H1 (cell line): Measurements from ENCODE around the gene RAP1GAP. TPM values are rescaled to one million over a fixed set of nuclear protein-coding genes. Genes with fewer than 3 reads are reported as not detected.

Experiments used
- CTCF ChIA-PET: fragments of 300-600 bp; sonication (Branson Sonifier 250); formaldehyde crosslinking; loops from one replicate; lab custom pipeline; 2021; ENCODE audit not compliant: partially characterized antibody; lab: Charles Lee
- POLR2A ChIA-PET: fragments of 300-600 bp; sonication (Branson Sonifier 250); formaldehyde crosslinking; loops from one replicate; lab custom pipeline; 2021; ENCODE audit warnings: inconsistent platforms; ENCODE audit not compliant: partially characterized antibody; lab: Charles Lee
- DNase-seq, 2 experiments: peaks; one replicate each; pipeline versions ENCODE4 v3.0.0 to v3.0.0-alpha.2; 2010 to 2022; ENCODE audit warnings: low spot score in 2 of 2, low read depth in 1 of 2, mixed read lengths in 1 of 2
- FAIRE-seq: peaks from 2 replicates; lab custom pipeline; 2011; peaks lifted over from hg19 to GRCh38; lab: Jason Lieb, UNC
- H2AFZ ChIP-seq: 2 replicates; pipeline ENCODE4 v1.8.1; 2012; ENCODE audit warnings: low read length, inconsistent platforms
- H2AK5ac ChIP-seq: 2 replicates; pipeline ENCODE4 v1.6.1; 2013; ENCODE audit warnings: low read depth, low read length
- H2BK120ac ChIP-seq: replicated peaks from 2 replicates; pipeline ENCODE3; 2013; ENCODE audit warnings: low read depth, low read length, inconsistent platforms
- H2BK12ac ChIP-seq: 2 replicates; pipeline ENCODE4 v1.6.1; 2013; ENCODE audit warnings: low read depth, low read length
- H2BK15ac ChIP-seq: 2 replicates; pipeline ENCODE4 v1.6.1; 2013; ENCODE audit warnings: low read length
- H2BK20ac ChIP-seq: 2 replicates; pipeline ENCODE4 v1.6.1; 2013; ENCODE audit warnings: low read length
- H2BK5ac ChIP-seq: 2 replicates; pipeline ENCODE4 v1.6.1; 2013; ENCODE audit warnings: low read depth, low read length
- H3K14ac ChIP-seq: 2 replicates; pipeline ENCODE4 v1.6.1; 2013; ENCODE audit warnings: inconsistent platforms; ENCODE audit not compliant: insufficient read length
- H3K18ac ChIP-seq: 2 replicates; pipeline ENCODE4 v1.6.1; 2013; ENCODE audit warnings: low read length; ENCODE audit errors: extremely low read depth
- H3K23ac ChIP-seq: 2 replicates; pipeline ENCODE4 v1.6.1; 2013; ENCODE audit warnings: inconsistent platforms; ENCODE audit not compliant: insufficient read length
- H3K23me2 ChIP-seq: 2 replicates; pipeline ENCODE4 v1.6.1; 2013; ENCODE audit warnings: low read depth, low read length
- H3K27ac ChIP-seq: 2 replicates; pipeline ENCODE4 v1.6.1; 2011; ENCODE audit warnings: low read depth, low read length, inconsistent platforms
- H3K27me3 ChIP-seq, 4 experiments: replicated peaks in 1 of 4; 1 replicate in 1 of 4; 2 replicates in 3 of 4; pipeline versions ENCODE4 v1.6.1 to v1.8.1; 2011 to 2013; ENCODE audit warnings: low read length in 3 of 4, mild to moderate bottlenecking in 3 of 4, inconsistent platforms in 2 of 4, mixed read lengths in 2 of 4, moderate library complexity in 1 of 4; ENCODE audit not compliant: control insufficient read depth in 3 of 4, insufficient read depth in 3 of 4; ENCODE audit errors: extremely low read depth in 1 of 4
- H3K36me3 ChIP-seq, 4 experiments: 2 replicates each; pipeline versions ENCODE4 v1.6.1 to v1.8.1; 2011 to 2013; ENCODE audit warnings: mild to moderate bottlenecking in 4 of 4, low read length in 3 of 4, moderate library complexity in 2 of 4, control low read depth in 1 of 4, inconsistent platforms in 1 of 4; ENCODE audit not compliant: insufficient read depth in 4 of 4, control insufficient read depth in 2 of 4
- H3K4ac ChIP-seq: replicated peaks from 2 replicates; pipeline ENCODE3; 2013; ENCODE audit warnings: low read length, low read depth, mixed read lengths, inconsistent platforms; ENCODE audit not compliant: insufficient read length
- H3K4me1 ChIP-seq, 4 experiments: replicated peaks in 1 of 4; 1 replicate in 1 of 4; 2 replicates in 3 of 4; pipeline versions ENCODE4 v1.6.1 to v1.8.1; 2011 to 2013; ENCODE audit warnings: low read length in 3 of 4, inconsistent platforms in 2 of 4, mixed read lengths in 1 of 4; ENCODE audit not compliant: insufficient read depth in 4 of 4, control insufficient read depth in 3 of 4
- H3K4me2 ChIP-seq, 2 experiments: 2 replicates each; pipeline versions ENCODE4 v1.6.1 to v1.8.1; 2011 to 2013; ENCODE audit warnings: low read depth in 2 of 2, low read length in 2 of 2, control low read depth in 1 of 2, inconsistent platforms in 1 of 2, mild to moderate bottlenecking in 1 of 2; ENCODE audit not compliant: insufficient read depth in 1 of 2
- H3K4me3 ChIP-seq, 4 experiments: fragments of 200-600, 300-600 bp in 1 of 4; sonication (generic), shearing (Covaris generic), sonication (Bioruptor Twin) in 1 of 4; 2 replicates each; pipeline versions ENCODE4 v1.5.1 to v1.8.1; 2011 to 2016; ENCODE audit warnings: low read length in 4 of 4, low read depth in 3 of 4, control low read depth in 2 of 4, inconsistent platforms in 2 of 4, mild to moderate bottlenecking in 2 of 4, mixed read lengths in 1 of 4, moderate library complexity in 1 of 4; ENCODE audit not compliant: insufficient read depth in 2 of 4; ENCODE audit errors: extremely low read depth in 1 of 4
- H3K56ac ChIP-seq: replicated peaks from 2 replicates; pipeline ENCODE3; 2013; ENCODE audit warnings: low read depth, mild to moderate bottlenecking, mixed read lengths, low read length, inconsistent platforms; ENCODE audit not compliant: insufficient read length
- H3K79me1 ChIP-seq: 2 replicates; pipeline ENCODE4 v1.6.1; 2013; ENCODE audit warnings: low read depth, low read length, control low read depth
- H3K79me2 ChIP-seq, 2 experiments: 2 replicates each; pipeline versions ENCODE4 v1.6.1 to v1.8.1; 2012 to 2013; ENCODE audit warnings: low read length in 2 of 2, mild to moderate bottlenecking in 2 of 2, inconsistent platforms in 1 of 2; ENCODE audit not compliant: insufficient read depth in 2 of 2, control insufficient read depth in 1 of 2
- H3K9ac ChIP-seq, 4 experiments: replicated peaks in 1 of 4; 1 replicate in 1 of 4; 2 replicates in 3 of 4; pipeline versions ENCODE4 v1.6.1 to v1.8.1; 2011 to 2013; ENCODE audit warnings: low read depth in 3 of 4, low read length in 3 of 4, control low read depth in 2 of 4, mild to moderate bottlenecking in 2 of 4, moderate library complexity in 2 of 4, inconsistent platforms in 1 of 4; ENCODE audit errors: extremely low read depth in 1 of 4
- H3K9me3 ChIP-seq, 2 experiments: 2 replicates each; pipeline versions ENCODE4 v1.6.1 to v1.8.1; 2012 to 2013; ENCODE audit warnings: mild to moderate bottlenecking in 2 of 2, moderate library complexity in 2 of 2, control low read depth in 1 of 2, inconsistent platforms in 1 of 2, low read depth in 1 of 2, low read length in 1 of 2, mixed read lengths in 1 of 2; ENCODE audit not compliant: insufficient read depth in 2 of 2
- H4K20me1 ChIP-seq, 2 experiments: replicated peaks in 1 of 2; 2 replicates each; pipeline versions ENCODE3 to v1.8.1; 2011 to 2013; ENCODE audit warnings: inconsistent platforms in 2 of 2, low read length in 2 of 2, mild to moderate bottlenecking in 1 of 2; ENCODE audit not compliant: insufficient read depth in 2 of 2, control insufficient read depth in 1 of 2
- H4K5ac ChIP-seq: 2 replicates; pipeline ENCODE4 v1.6.1; 2013; ENCODE audit warnings: low read length, low read depth, mixed read lengths, inconsistent platforms; ENCODE audit not compliant: insufficient read length
- H4K8ac ChIP-seq: 2 replicates; pipeline ENCODE4 v1.8.0; 2013; ENCODE audit warnings: mild to moderate bottlenecking, moderate library complexity, low read length, inconsistent platforms; ENCODE audit not compliant: insufficient read depth; ENCODE audit errors: extremely low read depth
- H4K91ac ChIP-seq: replicated peaks from 2 replicates; pipeline ENCODE3; 2013; ENCODE audit warnings: low read length, mixed read lengths, inconsistent platforms; ENCODE audit not compliant: insufficient read length
- CTBP2 ChIP-seq: IDR thresholded peaks from 2 replicates; pipeline ENCODE4 v1.7.0; 2011; ENCODE audit warnings: borderline replicate concordance, mild to moderate bottlenecking, moderate library complexity, mixed read lengths, low read length; ENCODE audit not compliant: insufficient read depth, insufficient read length
- EZH2 ChIP-seq: fragments of 200-600 bp; sonication (generic); IDR thresholded peaks from 2 replicates; pipeline ENCODE4 v1.7.1; 2012; ENCODE audit warnings: low read depth, mild to moderate bottlenecking, moderate library complexity, low read length, inconsistent platforms; ENCODE audit not compliant: severe bottlenecking
- GTF2F1 ChIP-seq: IDR thresholded peaks from 2 replicates; pipeline ENCODE4 v1.6.1; 2012; ENCODE audit warnings: low read depth, low read length, improper control_type of control experiment, borderline replicate concordance
- NANOG ChIP-seq: IDR thresholded peaks from 2 replicates; pipeline ENCODE4 v1.6.1; 2011; ENCODE audit warnings: low read length, low read depth, mild to moderate bottlenecking, inconsistent platforms; ENCODE audit not compliant: insufficient read depth, poor library complexity, severe bottlenecking
- SIX5 ChIP-seq: IDR thresholded peaks from 2 replicates; pipeline ENCODE4 v1.6.1; 2011; ENCODE audit warnings: mild to moderate bottlenecking, low read depth, low read length
- TAF7 ChIP-seq: optimal IDR thresholded peaks from 2 replicates; pipeline ENCODE3; 2011; ENCODE audit warnings: low read depth, mild to moderate bottlenecking, inconsistent platforms, low read length, moderate library complexity, borderline replicate concordance
- WGBS, 2 experiments: shearing (Covaris generic) in 1 of 2; methylation state at CpG; one replicate each; pipeline versions ENCODE4 v1.1.6 to v1.1.7; 2013 to 2015; ENCODE audit warnings: low lambda C conversion rate in 2 of 2, mixed read lengths in 2 of 2, inconsistent platforms in 1 of 2, low coverage in 1 of 2, missing lambda C conversion rate in 1 of 2; ENCODE audit not compliant: insufficient replicate concordance in 2 of 2, insufficient coverage in 1 of 2, insufficient read length in 1 of 2; ENCODE audit errors: extremely low coverage in 1 of 2, missing lambda C conversion rate in 1 of 2; 5-methylcytosine and 5-hydroxymethylcytosine counted together
- polyA plus RNA-seq, 7 experiments: library from polyadenylated mRNA; depleted of rRNA in 3 of 7; stranded (reverse) in 5 of 7; unstranded in 2 of 7; fragments of >200 nt in 5 of 7; fragments of 200-250 nt in 2 of 7; gene quantifications; 1 replicate in 5 of 7; 2 replicates in 1 of 7; 4 replicates in 1 of 7; pipeline versions ENCODE4 v1.2.1 to v1.2.3, GENCODE V29; 2011 to 2013; ENCODE audit warnings: missing spikeins in 2 of 7, mixed read lengths in 2 of 7
- total RNA-seq: library from RNA; stranded (reverse); fragmentation: NEBNext Ultra II Directional; extraction: Animal tissue kit (Norgen Biotek cat#: 25700); gene quantifications from 2 replicates; pipeline ENCODE4 v1.2.1, GENCODE V29; 2021
- TF ChIP-seq, protein P1 (sequence below): IDR thresholded peaks from 2 replicates; pipeline ENCODE4 v1.6.1; 2011; ENCODE audit warnings: low read depth, mild to moderate bottlenecking, low read length; ENCODE audit not compliant: insufficient read depth

The RAP1GAP gene
- total and polyA plus RNA-seq, 2 of the 8 experiments (the other 6 are each of a cell fraction or from before 2014, with no cell fraction given), result 8.4 TPM

DNA sequence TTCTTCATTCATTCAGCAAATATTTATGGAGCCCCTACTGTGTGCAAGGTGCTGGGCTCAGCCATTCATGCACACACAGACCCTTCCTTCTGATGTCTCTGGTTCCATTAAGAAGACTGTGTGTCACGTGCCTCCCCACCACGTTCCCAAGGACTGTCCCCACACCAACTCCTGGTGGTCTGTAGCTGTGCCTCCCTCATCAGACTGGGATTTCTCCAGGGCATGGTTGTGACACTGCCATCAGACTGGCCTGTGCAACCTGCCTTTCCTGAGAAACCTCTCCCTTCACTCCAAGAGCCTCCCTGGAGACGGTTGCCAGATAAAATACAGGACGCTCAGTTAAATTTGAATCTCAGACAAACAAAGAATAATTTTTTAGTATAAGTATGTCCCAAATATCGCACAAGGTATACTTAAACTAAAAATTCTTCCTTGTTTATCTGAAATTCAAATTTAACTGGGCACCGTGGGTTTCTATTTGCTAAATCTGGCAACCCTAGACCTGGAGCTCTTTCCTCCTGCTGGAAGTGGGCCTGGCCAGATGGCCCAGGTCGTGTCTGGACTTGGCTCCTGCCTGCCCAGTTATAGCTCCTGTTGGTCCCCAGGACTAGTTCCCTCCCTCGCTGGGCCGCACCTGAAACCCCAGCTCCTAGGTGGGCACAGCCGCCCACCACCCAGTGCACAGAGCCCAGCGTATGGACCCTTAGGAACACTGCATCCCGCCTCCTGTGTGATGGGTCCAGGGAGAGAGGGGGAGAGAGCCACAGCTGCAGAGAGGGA, 76.9 kb downstream of the RAP1GAP start:
- FAIRE-seq (peak; percentile 7), DNase-seq (no peak)
- 80% methylated on average over 12 of the region's 12 CpGs; no CpG with 5 or more reads in 1 of the 2 experiments for WGBS, 2 experiments
- no peak overlapping the region for H3K4me3 ChIP-seq
- no peaks in the 10 kb centered on the region for H3K79me1 ChIP-seq
- no peaks in the 10 kb centered on the region for H3K36me3 ChIP-seq
- peaks cover 0 to 4% (median 0%) of the 10 kb centered on the region in 4 experiments; a peak in 1 of 7 replicates for H3K27me3 ChIP-seq
- no peak overlapping the region for H2BK120ac ChIP-seq
- peaks cover 5 to 16% (median 10%) of the 10 kb centered on the region in 4 experiments; a peak in 6 of 7 replicates for H3K4me1 ChIP-seq
- H3K14ac ChIP-seq, result no peak overlapping the region
- H4K91ac ChIP-seq, result no peak overlapping the region
- H2BK15ac ChIP-seq, result peak overlapping the region; percentile 5; the same call in 1 of the 2 replicates
- no peak overlapping the region for H3K23ac ChIP-seq
- H3K4ac ChIP-seq, result no peak overlapping the region
- no peak overlapping the region for H3K56ac ChIP-seq
- H4K20me1 ChIP-seq, result peaks cover 0 to 1% of the 10 kb centered on the region in 2 experiments
- 0 out of 2 replicates have a peak overlapping the region, but pooled peaks have one; percentile 97 for H2AK5ac ChIP-seq
- no peak overlapping the region; the same call in 1 of the 2 replicates for H3K18ac ChIP-seq
- no peak overlapping the region for H3K27ac ChIP-seq
- no peak overlapping the region for H2BK20ac ChIP-seq
- no peaks in the 10 kb centered on the region for H3K23me2 ChIP-seq
- H2AFZ ChIP-seq, result no peak overlapping the region
- H3K9me3 ChIP-seq, result no peaks in the 10 kb centered on the region
- no peak overlapping the region for H3K9ac ChIP-seq
- H3K79me2 ChIP-seq, result no peaks in the 10 kb centered on the region
- H4K5ac ChIP-seq, result no peak overlapping the region
- POLR2A ChIA-PET, result interaction anchor here (0.6 to 1.1 kb wide), 2 partner anchors 14 to 19 kb away, joined by 3 read pairs; no protein-coding TSS in a partner anchor
- no peak overlapping the region for H4K8ac ChIP-seq
- CTCF ChIA-PET, result interaction anchor here (0.6 to 6.7 kb wide), 15 partner anchors 8 to 375 kb away, joined by 3 to 63 read pairs (median 4); partner anchors contain the start of gene ALPL
- 0 out of 4 replicates have a peak overlapping the region, but pooled peaks of 1 of the 2 experiments have one; percentile 14 for H3K4me2 ChIP-seq
- 0 out of 2 replicates have a peak overlapping the region, but pooled peaks have one; percentile 39 for H2BK12ac ChIP-seq
- no peak overlapping the region; the same call in 1 of the 2 replicates for H2BK5ac ChIP-seq
- no peak for TF ChIP-seq GTF2F1
- TF ChIP-seq SIX5, result no peak
- no peak for TF ChIP-seq EZH2
- TF ChIP-seq NANOG, result no peak
- TF ChIP-seq, protein P1, sequence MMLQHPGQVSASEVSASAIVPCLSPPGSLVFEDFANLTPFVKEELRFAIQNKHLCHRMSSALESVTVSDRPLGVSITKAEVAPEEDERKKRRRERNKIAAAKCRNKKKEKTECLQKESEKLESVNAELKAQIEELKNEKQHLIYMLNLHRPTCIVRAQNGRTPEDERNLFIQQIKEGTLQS, result no peak
- no peak for TF ChIP-seq CTBP2
- no peak for TF ChIP-seq TAF7
